GM19043 (cell line): ENCODE measurements around the gene CD83.

Experiments
- ATAC-seq: cut with Tn5 transposase; IDR thresholded peaks from one replicate; pipeline ENCODE4 v1.9.1; 2021; ENCODE audit warnings: low read depth; ENCODE audit not compliant: unreplicated experiment

The CD83 gene

DNA sequence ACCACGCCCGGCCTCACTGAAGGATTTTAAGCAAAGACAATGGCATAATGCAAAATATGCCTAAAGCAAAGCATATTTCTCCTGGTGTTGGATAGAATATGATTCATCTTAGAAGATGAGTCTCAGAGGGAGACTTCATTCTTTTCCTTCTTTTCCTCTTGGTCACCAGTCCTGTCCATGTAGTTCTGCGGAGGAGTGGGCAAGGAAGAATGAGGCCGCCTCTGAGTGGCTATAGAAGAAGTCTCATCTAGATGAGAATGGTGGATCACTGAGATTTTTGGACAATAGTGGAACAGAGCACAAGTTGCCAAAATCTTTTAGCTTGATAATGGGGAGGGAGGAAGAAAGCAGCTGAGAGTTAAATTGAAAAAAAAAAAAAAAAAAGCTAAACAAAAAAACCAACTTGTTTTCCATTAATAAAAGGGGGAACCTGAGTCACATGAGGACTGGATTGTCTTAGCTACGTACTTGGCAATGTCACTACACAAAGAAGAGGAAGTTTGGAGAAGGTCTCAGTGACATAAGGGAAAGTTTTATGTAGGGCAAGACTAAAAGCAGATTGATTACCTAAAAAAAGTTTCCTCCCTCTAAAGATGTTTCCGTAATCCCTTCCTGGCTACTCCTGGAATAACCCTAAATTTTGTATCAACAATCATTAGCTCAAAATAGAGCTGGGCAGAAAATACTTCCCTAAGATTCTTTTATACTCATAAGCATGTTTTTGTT lies 6.0 kb downstream of the CD83 start:
- ATAC-seq = no peak

DNA sequence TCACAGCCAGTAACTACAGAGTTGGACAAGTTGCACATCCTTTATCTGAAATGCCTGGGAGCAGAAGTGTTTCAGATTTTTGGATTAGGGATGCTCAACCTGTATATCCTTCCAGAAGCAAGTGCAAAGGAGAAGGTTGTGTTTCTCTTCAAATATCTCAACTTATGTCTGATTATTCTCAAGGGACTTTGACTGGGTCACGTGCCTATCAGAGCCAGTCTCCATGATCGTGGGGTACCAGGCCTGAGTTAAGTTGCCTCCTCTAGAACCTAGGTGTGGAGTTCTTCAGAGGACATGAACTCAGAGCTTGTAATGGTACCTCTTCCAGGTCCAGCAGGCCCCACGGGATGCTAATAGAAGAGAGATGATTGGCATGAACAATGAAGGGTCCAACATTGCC lies 7.8 kb downstream of the CD83 start:
- no peak for ATAC-seq

DNA sequence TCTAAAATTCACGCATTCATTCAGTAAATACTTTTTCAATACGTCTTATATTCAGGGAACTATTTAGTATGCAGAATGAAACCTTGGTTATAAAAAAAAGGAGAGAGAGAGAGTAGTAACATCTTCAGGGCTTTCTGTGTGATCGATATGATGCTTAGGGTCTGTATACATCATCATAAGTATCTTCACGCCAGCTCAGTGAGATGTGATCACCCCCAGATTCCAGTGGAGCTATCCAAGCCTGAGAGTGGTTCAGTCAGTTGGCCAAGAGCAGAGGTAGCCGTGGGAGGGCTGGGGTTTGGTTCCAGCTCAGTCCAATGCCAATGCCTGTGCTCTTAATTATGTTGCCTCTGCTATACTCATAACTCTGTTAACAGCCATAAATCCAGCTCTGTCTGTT lies 8.6 kb downstream of the CD83 start:
- no peak for ATAC-seq

DNA sequence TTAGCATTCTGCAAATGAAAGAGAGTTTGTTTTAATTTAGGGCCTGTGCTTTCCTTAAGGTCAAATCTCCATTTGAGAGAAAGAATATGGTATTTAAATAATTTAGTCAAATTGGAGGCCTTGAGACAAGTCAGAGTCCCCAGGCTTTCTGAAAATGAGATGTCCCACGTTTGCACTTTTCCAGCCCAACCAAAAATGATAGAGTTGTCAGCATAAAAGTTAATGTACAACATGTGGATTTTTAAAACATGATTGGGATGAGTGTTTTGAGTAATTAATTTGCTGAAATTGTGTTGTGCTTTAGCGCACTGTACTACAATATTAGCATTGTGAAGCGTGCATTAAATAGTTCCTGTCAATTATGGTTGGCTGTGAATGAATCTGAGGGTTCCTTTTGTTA lies 10.0 kb downstream of the CD83 start:
- ATAC-seq = no peak

DNA sequence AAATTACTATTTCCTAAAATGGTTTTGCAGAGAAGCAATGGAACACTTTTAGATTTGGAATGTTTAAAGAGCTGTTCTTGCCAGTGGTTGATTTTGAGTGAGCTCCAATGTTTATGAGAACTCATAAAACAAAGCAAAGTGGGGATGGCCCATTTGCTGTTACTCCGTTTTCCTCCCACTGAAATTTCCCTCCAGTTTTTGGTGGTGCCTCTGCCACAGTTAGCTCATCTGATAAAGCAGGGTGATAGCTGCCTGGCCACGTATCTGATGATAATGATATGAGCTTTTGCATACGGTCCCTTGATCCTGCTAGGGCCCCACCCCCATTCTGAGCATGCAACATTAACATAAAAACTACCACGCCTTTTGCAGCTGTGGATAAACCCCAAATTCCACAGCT lies 10.4 kb downstream of the CD83 start:
- ATAC-seq = no peak

DNA sequence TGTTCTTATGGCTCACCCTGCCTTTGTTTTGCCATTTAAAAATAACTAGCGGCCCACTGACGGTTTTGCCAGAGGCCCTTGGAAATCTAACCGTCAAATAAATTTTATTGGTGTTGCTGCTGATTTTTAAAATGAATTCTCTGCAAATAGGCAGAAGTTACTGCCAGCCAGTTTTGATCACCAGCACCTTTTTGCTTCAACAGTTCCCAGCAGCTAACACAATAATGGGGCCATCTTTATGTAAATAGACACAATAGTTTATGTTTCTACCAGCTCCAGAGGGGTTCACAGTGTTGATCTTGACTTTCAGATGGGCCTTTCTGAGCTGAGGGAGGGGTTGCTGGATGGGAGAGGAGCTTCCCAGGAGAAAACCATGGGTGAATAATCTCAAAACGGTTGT lies 11.2 kb downstream of the CD83 start:
- ATAC-seq = no peak

DNA sequence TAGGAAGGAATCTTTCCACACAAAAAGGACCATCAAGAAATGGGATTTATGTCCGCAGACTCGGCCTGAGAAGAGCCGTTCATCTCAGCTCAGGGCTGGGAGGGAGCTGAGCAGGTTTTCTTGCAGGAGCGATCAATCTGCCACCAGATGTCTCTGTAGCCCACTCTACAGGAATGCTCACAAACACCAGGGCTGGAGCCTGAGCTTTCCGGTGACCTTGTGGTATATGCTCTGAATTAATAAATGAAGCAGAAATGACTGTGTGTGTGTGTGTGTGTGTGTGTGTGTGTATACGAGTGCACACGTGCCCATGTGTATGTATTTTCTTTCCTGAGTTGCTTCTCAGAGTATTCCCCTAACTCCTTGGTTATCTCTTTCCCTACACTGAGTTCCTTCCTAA lies 12.0 kb downstream of the CD83 start:
- peak; percentile 51 for ATAC-seq

DNA sequence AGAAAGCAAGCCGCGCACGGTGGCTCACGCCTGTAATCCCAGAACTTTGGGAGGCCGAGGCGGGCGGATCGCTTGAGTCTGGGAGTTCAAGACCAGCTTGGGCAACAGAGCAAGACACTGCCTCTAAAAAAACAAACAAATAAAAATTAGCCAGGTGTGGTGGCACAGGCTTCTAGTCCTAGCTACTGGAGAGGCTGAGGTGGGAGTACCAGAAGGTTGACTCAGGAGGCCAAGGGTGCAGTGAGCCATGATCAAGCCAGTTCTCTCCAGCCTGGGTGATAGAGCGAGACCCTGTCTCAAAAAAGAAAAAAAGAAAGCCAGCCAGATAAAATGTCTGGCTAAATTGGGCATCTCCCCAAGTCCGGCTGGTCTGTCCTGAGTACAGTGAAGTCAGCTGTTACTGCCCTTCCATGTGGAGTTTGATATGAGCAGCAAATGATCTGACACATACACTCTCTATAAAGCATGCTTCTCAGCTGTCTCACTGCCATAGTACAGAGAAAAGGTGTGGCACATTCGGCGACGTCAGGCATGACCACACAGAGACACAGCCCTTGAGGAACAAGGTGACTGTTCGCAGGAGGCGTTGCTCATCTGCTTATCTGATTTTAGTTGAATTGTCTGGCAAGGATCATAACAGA lies 13.0 kb downstream of the CD83 start:
- no peak for ATAC-seq

DNA sequence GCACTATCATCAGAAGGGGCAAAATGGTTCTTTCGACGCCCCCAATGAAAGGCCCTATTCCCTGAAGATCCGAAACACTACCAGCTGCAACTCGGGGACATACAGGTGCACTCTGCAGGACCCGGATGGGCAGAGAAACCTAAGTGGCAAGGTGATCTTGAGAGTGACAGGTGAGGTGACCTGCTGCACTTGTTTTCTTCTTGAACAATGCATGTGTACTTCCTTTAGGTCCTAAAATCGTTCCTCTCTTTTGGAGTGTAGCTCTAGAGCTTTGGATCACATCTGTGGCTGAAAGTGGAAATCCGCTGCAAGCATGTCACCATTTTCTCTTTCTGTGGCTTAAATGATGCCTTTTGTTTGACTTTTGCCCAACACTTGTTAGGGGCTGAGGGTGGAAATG lies 14.0 kb downstream of the CD83 start:
- ATAC-seq = no peak

DNA sequence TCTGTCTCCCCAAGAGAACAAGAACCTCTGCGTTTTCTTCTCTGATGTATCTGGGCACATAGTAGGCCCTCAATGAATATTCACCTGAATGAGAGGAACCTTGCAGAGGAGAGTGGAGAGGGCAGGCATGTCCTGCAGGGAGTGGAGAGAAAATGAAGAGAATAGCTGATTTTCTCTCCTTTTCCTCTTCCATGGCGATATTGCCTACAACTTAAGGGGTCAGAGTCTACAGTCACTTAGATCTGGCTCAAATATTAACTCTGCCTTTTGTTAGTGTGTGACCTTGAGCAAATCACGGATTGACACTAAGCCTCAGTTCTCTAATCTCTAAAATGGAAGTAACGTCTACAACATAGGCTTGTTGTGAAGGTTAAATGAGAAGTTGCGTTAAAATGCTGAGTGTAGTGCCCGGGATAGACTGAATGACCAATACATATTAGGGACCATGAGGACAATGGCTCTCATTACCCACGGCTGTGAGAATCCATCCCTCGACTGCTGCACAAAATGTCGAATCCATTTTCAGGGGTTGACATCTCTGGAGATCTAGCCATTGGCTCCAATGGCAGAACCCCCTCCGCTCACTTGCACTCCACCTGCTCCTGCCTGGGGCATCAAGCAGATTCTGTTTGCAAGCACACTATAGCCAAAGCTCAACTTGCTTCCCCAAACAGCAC lies 14.8 kb downstream of the CD83 start:
- ATAC-seq = no peak

DNA sequence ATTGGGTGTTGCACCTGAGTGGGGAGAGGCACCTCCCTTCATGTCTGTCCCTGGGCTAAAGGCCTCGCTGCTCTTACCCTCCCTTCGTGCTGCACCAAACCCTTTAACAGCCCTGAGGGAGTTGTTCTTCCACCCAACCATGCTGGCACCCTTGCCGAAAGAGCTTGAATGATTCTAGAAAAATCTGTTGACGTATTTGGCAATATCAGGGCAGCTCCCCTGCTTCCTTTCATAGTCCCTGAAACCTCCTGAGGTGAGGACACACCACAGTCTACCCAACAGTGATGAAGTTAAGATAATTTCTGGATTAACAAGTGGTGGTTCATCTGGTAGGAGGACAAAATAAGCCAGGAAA lies 15.3 kb downstream of the CD83 start:
- no peak for ATAC-seq

DNA sequence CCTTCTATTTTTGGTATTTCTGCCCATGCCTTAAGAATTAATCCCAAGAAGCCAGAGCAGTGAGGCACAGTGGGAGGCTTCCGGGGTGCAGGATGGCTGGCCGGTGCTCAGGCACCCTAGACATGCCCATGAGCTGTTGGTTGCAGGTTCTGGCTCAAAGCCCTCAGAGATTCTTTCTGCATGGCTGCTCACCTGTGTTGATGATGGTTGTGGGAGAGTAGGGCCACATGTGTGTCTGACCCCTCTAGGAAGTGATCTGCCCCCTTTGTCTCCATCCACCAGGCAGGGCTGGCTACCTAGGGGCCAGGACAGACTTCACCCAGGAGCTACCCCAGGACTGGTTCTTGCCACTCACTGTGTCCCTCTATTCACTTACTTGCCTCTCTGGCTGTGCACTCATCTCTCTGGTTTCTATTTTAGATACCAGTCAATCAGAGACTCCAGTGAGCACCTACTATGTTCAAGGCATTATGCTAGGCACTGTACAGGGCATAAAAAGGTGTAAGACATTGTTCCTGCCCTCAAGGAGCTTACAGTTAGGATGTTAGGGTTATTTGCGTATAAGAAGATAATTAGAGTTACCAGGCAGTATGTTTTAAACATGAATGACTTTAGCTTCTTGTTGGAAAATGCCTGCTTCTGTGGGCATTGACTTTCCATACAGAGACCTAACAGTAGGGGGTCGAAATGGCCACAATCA lies 16.8 kb downstream of the CD83 start:
- no peak for ATAC-seq

DNA sequence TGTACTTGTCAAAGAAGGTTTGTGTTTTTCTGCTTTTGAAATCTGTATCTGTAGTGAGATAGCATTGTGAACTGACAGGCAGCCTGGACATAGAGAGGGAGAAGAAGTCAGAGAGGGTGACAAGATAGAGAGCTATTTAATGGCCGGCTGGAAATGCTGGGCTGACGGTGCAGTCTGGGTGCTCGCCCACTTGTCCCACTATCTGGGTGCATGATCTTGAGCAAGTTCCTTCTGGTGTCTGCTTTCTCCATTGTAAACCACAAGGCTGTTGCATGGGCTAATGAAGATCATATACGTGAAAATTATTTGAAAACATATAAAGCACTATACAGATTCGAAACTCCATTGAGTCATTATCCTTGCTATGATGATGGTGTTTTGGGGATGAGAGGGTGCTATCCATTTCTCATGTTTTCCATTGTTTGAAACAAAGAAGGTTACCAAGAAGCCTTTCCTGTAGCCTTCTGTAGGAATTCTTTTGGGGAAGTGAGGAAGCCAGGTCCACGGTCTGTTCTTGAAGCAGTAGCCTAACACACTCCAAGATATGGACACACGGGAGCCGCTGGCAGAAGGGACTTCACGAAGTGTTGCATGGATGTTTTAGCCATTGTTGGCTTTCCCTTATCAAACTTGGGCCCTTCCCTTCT lies 18.4 kb downstream of the CD83 start:
- no peak for ATAC-seq

DNA sequence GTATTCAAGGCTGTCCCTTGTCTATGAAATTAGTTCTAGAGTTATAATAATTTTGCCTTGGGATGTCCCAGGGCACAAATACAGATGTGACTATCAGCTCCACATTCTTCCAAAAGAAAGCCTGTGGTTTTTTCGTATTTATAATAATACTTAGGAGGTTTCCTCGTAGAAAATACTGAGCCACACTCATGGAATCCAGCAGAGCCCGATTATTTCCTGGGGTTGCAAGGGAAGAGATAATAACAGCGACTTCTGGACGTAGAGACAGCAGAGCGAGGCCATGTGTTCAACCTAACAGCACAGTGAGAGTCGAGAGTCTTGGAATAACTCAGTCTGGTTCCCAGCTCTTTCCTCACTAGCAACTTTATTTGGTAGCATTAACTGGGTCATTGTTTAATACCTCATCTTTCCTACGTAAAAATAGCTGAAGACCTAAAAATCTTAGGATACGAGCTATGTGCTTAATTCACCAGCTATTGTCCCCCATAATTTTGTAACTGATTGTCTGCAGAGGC lies 21.2 kb downstream of the CD83 start:
- ATAC-seq = no peak

DNA sequence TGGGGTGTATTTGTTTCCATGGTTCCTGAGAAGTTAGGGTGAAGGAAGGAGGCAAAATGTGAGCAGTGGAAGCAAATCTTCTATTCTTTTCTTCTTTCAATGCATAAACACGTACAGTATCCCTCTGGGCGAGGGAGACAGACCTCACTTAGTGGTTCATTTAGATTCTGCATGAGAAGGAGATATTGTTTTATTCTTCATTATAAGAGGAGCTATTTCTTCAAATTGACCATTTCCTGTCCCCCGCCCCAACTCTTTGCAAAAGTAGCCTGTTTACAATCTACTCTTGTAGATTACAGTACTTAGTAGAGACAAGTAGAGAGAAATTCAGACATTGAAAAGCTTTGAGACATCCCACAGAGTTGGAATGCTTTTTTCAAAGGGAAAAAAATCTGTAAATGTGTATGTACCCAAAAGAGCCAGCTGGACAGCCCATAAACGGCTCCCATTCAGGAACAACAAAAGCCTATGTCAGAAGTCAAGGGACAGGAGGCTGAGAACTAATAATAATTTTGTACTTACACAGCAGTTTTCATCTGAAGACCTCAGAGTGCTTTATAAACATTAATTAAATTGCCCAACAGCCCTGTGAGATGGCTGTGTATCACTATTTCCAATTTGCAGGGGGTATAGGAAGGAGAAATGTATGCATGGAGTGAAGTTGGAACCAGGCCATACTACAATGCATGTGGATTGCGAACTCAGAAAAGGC lies 23.9 kb downstream of the CD83 start:
- no peak for ATAC-seq

DNA sequence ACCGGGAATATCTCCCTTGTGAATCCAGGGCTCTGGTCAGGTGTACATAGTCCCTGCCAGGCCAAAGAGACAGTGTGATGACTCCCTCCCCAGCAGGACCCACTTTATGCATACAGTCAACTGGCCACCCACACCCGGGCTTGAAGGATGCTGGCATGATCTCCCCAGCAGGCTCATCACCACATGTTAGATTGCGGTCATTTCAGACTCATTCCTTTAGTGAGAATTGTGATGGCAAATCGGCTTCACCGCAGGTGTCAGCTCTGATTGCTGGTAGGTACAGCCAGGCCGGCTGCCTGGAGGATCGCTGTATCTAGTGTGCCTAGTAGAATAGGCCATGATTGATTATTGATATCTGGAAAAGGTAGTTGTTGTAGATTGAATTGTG lies 24.5 kb downstream of the CD83 start:
- ATAC-seq = no peak

DNA sequence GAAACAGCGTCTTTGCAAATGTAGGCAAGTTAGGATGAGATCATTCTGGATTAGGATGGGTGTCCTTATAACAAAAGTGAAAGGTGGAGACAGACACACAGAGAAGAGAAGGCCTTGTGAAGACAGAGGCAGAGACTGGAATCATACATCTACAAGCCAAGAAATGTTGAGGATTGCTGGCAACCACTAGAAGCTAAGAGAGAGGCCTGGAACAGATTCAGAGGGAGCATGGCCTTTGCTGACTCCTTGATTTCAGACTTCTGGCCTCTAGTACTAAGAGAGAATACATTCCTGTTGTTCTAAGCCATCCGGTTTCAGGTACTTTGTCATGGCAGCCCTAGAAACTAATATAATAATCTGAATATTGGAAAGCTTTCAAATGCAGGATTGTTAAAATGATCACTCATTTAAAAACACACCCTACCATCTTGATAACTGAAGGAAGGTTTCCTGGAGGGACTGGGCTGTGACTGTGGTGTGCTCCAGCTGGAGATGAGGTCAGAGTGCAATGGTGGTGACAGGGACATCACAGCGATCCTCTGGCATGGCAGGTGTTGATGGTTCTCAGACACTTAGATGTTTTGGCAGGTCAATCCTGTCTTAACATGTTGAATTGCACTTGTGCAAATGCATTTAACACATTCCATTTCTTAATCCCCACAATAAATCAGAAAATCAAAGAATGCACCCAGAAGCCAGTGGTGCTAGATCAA lies 25.1 kb downstream of the CD83 start:
- no peak for ATAC-seq

DNA sequence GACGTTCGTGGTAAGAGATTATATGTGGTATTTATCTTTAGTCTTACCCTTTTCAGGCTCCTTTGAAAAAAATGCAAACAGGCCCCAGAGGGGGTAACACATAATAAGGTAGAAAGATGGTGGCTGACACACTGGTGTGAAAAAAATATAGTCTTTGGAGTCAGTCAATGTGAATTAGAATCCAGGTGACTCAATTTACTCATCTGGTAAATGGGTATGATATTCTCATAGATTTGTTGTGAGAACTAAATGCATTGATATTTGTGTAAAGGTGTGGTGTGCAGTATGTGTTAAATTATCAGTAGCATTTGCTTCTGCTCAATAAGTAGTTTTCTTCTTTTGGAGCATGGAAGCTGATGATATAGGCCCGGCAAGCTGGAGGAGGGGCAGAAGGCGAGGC lies 25.7 kb downstream of the CD83 start:
- no peak for ATAC-seq

DNA sequence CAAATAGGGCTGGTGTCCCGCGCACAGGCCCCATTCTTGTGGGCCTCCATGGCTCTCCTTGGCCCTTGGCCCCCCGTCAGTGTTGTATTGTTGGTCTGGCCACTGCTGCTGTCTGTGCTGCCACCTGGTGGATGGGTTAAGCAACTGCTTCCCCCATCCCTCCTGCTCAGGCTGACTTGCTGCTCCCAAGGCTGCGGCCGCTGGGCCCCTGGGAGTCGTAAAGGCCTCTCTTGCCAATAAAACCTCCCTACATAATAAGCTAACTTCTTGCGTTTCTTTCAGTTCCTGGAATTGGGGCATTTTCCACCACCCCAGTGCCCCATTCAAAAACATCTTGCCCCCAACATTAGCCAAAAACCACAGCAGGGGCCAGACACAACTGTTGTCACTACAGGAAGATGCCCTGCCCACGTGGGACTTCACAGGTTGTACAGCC lies 27.1 kb downstream of the CD83 start:
- ATAC-seq = no peak
